MM.1S (cell line): Measurements from ENCODE around the gene TCF25.

Experiments used
- EZH2 ChIP-seq: fragments of 300-600 bp; sonication (generic); optimal IDR thresholded peaks from 2 replicates; pipeline ENCODE3; 2017; ENCODE audit warnings: low read depth, mild to moderate bottlenecking, antibody characterized with exemption, low read length, mixed read lengths
- TF ChIP-seq, protein P1 (sequence below): fragments of 300-600 bp; sonication (generic); IDR thresholded peaks from 2 replicates; pipeline ENCODE4 v1.5.1; 2016; ENCODE audit warnings: antibody characterized with exemption, low read length, mixed read lengths

DNA sequence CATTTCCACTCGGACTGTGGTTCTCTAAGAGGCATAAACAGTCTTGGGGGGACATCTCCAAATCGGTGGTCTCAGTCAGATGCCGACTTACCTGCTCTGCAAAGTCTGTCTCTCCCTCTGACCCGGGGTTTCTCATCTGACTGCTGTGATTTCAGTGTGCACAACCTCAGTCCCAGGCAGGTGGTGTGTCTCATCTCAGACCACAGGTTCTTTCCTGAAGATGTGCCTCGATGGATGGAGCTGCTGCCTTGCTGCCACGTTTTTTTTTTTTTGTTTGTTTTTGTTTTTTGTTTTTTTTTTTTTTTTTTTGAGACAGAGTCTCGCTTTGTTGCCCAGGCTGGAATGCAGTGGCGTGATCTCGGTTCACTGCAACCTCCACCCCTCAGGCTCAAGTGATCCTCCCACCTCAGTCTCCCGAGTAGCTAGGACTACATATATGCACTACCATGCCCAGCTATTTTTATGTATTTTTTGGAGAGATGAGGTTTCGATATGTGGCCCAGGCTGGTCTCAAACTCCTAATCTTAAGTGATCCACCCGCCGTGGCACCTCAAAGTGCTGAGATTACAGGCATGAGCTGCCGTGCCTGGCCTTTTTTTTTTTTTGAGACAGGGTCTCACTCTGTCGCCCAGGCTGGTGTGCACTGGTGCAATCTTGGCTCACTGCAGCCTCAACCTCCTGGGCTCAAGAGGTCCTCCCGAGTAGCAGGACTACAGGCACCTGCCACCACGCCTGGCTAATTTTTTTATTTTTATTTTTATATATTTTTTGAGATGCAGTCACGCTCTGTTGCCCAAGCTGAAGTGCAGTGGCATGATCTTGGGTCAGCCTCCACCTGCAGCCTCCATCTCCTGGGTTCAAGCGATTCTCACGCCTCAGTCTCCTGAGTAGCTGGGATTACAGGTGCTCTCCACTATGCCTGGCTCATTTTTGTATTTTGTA lies 29.7 kb upstream of the TCF25 start:
- TF ChIP-seq, protein P1, sequence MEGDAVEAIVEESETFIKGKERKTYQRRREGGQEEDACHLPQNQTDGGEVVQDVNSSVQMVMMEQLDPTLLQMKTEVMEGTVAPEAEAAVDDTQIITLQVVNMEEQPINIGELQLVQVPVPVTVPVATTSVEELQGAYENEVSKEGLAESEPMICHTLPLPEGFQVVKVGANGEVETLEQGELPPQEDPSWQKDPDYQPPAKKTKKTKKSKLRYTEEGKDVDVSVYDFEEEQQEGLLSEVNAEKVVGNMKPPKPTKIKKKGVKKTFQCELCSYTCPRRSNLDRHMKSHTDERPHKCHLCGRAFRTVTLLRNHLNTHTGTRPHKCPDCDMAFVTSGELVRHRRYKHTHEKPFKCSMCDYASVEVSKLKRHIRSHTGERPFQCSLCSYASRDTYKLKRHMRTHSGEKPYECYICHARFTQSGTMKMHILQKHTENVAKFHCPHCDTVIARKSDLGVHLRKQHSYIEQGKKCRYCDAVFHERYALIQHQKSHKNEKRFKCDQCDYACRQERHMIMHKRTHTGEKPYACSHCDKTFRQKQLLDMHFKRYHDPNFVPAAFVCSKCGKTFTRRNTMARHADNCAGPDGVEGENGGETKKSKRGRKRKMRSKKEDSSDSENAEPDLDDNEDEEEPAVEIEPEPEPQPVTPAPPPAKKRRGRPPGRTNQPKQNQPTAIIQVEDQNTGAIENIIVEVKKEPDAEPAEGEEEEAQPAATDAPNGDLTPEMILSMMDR, result no peak
- no peak for TF ChIP-seq EZH2
